NT2/D1 (cell line): ENCODE results near the gene MAP1B.

Experiments used
- SUZ12 ChIP-seq: IDR thresholded peaks from 2 replicates; pipeline ENCODE4 v1.6.1; 2011; ENCODE audit not compliant: insufficient read length, insufficient read depth; ENCODE audit errors: extremely low read depth
- YY1 ChIP-seq: IDR thresholded peaks from 2 replicates; pipeline ENCODE4 v1.6.1; 2011; ENCODE audit not compliant: insufficient read length, insufficient read depth
- ZNF274 ChIP-seq: IDR thresholded peaks from 2 replicates; pipeline ENCODE4 v1.6.1; 2011; ENCODE audit warnings: mild to moderate bottlenecking, low read depth, low read length

DNA sequence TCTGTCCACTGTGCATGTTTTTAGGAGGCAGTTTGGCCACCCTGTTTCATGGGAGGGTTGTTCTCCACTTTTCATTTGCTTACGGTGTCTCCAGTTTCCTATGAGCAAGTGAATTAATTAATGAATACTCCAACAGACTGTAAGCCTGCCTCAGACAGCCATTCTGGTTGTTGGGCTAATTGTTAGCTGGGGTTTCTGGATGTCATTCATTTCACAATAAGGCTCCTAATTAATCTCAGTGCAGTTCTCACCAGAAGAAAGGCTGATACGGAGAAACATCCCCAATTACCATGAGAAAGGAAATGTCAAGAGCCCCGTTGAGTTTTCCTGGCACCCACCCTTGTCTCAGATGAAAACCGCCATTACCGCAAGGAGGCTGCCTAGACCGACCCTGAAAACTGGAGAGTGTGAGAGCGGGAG is 75.8 kb downstream of the MAP1B start:
- TF ChIP-seq YY1 (no peak), ZNF274 (no peak), SUZ12 (no peak)
